WERI-Rb-1 (cell line): ENCODE measurements around the gene IER3.

Experiments used
- DNase-seq: peaks from one replicate; pipeline ENCODE4 v3.0.0-alpha.2; 2020
- H3K27ac ChIP-seq: fragments of 250-450 bp; sonication (Bioruptor Pico); 2 replicates; pipeline ENCODE4 v1.5.1; 2020; ENCODE audit warnings: mild to moderate bottlenecking, moderate library complexity
- H3K27me3 ChIP-seq: fragments of 250-450 bp; sonication (Bioruptor Pico); 2 replicates; pipeline ENCODE4 v1.5.1; 2021; ENCODE audit warnings: mild to moderate bottlenecking, low read depth, moderate library complexity; ENCODE audit not compliant: insufficient read depth, severe bottlenecking
- H3K36me3 ChIP-seq: fragments of 250-450 bp; sonication (Bioruptor Pico); 2 replicates; pipeline ENCODE4 v1.5.1; 2020; ENCODE audit warnings: mild to moderate bottlenecking, moderate library complexity
- H3K4me3 ChIP-seq: 2 replicates; pipeline ENCODE4 v1.5.1; 2011; ENCODE audit warnings: low read depth, mild to moderate bottlenecking, control low read depth, low read length
- H3K9me3 ChIP-seq: fragments of 250-450 bp; sonication (Bioruptor Pico); 2 replicates; pipeline ENCODE4 v1.5.1; 2021; ENCODE audit warnings: mild to moderate bottlenecking, moderate library complexity; ENCODE audit not compliant: severe bottlenecking
- CTCF ChIP-seq: IDR thresholded peaks from 2 replicates; pipeline ENCODE4 v1.5.1; 2011; ENCODE audit warnings: low read depth, mild to moderate bottlenecking, control low read depth, inconsistent platforms, low read length

Gene IER3

GRCh38 chr6:30717129-30717844, 27.1 kb downstream of the IER3 start, which contains the start of gene MDC1:
Gene MDC1, minus strand, starts transcription at chr6:30717281. Its CDS starts 2,106 bp downstream, at chr6:30715175.
- peak; percentile 91 for DNase-seq
- no peak for TF ChIP-seq CTCF
- H3K27me3 ChIP-seq, result no peaks in the 10 kb centered on the region
- peak within 1 kb of the TSS; percentile 70 for H3K27ac ChIP-seq
- peaks cover 6% of the 10 kb centered on the region for H3K9me3 ChIP-seq
- peaks cover 19% of the 10 kb centered on the region for H3K36me3 ChIP-seq
- peak within 1 kb of the TSS; percentile 37 for H3K4me3 ChIP-seq

- Histone ChIP-seq H3K9me3 (peaks cover 6% of the 10 kb centered on the region), H3K36me3 (peaks cover 17% of the 10 kb centered on the region), H3K27ac (peak overlapping the region; percentile 70), H3K27me3 (no peaks in the 10 kb centered on the region), H3K4me3 (peak overlapping the region; percentile 37)
- DNase-seq, result no peak
- no peak for TF ChIP-seq CTCF
These were observed 27.5 kb downstream of the IER3 start for GRCh38 chr6:30716879-30717128.

GRCh38 chr6:30714263-30714662, 30.1 kb downstream of the IER3 start:
- Histone ChIP-seq H3K36me3 (peaks cover 7% of the 10 kb centered on the region), H3K9me3 (peaks cover 6% of the 10 kb centered on the region), H3K27ac (no peak overlapping the region), H3K4me3 (no peak overlapping the region), H3K27me3 (no peaks in the 10 kb centered on the region)
- TF ChIP-seq CTCF, result no peak
- DNase-seq, result no peak

DNA sequence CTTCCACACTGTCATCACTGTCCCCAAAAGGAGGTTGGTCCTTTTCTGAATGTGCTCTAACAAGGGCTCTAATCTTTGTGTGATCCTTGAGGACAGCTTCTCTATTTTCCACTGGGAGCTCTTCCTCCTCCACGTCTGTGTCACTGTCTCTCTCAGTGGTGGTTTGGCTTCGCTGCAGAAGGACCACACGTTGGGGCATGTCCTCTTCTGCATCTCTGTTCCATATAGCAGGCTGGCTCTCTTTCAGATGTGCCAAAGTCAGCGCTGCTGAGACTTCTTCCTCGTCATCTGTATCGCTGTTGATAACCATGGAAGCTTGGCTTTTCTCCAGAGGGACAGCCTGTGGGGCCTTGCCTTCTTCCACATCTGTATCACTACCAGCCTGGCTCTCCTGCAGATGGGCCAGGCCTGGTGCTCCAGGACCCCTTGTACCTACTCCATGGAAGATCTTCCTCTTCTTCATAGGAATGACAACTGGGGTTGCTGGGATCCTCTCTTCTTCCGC, 31.9 kb downstream of the IER3 start:
- DNase-seq, result no peak
- H3K4me3 ChIP-seq, result no peak overlapping the region
- no peak overlapping the region for H3K27ac ChIP-seq
- H3K27me3 ChIP-seq, result no peaks in the 10 kb centered on the region
- TF ChIP-seq CTCF, result no peak
- peaks cover 7% of the 10 kb centered on the region for H3K36me3 ChIP-seq
- peaks cover 4% of the 10 kb centered on the region for H3K9me3 ChIP-seq

DNA sequence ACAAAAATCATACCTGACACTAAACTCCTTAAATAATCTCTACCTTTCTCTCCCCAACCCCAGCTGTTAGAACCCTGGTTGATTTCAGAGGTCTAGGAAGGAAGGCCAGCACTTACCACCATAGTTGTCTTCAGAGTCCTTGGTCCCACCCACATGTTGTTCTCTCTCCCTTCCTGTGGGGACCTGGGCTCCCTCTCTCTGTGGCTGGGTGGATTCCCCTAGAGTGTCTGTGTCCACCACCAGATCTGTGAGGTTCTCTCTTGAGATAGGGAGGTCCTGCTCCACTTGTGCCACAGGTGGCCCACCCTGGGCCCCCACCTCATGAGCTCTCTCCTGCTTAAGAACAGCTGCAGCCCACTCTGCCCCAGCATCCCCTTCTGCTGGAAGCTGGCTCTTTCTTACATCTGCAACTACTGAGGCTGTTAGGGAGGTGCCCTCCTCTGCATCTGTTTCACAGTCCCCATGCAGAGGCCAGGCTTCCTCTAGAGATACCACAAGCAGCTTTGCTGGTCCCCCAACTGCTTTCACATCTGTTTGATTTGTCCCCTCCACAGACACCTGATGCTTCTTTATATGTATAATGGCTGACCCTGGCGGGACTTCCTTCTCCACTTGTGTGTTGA, 32.5 kb downstream of the IER3 start:
- Histone ChIP-seq H3K27me3 (no peaks in the 10 kb centered on the region), H3K9me3 (peaks cover under 1% of the 10 kb centered on the region), H3K4me3 (no peak overlapping the region), H3K36me3 (peaks cover 7% of the 10 kb centered on the region), H3K27ac (no peak overlapping the region)
- DNase-seq, result no peak
- TF ChIP-seq CTCF, result no peak
